ENCODE data around the gene MAEA. TPM values are rescaled to one million over a fixed set of nuclear protein-coding genes. Genes with fewer than 3 reads are reported as not detected.
"Not testable (repeated sequence)": the region's sequence is repeated elsewhere in the genome, so short reads cannot be mapped to it uniquely, and the experiment has no call there.

MAEA gene
- polyA plus RNA-seq, 4 donors, result 60.1 to 79.2 (median 65.7) TPM

DNA sequence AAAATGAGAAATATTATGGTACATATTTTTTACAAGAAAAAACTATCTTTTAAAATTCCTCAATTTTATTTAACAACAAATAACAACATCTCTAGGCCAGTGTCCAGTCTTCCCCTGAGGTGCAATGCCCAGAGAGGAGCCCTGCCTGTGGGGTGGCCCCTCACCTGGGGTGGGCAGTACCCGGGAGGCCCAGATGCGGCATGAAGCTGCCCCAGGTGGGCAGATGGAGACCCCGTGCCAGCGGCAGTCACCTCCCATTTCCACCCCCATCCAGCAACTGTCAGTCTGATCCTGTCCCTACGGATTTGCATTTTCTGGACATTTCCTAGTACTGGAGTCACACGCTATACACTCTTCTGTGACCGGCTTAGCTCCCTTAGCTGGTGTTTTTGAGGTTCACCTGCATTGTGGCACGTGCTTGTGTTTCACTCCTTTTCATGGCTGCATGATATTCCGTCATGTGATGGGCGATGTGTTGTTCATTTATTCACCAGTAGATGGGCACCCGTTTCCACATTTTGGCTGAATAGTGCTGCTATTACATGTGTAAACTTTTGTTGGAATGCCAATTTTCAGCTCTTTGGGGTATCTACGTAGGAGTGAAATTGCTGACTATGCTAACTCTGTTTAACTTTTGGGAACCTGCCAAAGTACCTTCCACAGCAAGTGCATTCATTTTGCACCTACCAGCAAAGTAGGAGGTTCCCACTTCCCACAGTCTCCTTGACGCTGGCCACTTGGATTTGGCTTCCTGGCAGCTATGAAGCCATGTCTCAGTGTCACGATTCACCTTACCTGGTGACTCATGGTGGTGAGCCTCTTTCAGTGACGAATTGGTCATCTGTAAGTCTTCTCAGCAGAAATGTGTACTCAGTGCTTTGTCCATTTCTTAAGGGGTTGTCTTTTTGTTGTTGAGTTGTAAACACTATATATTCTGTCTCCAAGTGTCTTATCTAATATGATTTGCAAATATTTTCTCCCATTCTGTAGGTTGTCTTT lies 11.7 kb upstream of the MAEA start:
- DNase-seq (ENCODE audit: low read depth in 4 of 4, low spot score in 3 of 4), result no peak

DNA sequence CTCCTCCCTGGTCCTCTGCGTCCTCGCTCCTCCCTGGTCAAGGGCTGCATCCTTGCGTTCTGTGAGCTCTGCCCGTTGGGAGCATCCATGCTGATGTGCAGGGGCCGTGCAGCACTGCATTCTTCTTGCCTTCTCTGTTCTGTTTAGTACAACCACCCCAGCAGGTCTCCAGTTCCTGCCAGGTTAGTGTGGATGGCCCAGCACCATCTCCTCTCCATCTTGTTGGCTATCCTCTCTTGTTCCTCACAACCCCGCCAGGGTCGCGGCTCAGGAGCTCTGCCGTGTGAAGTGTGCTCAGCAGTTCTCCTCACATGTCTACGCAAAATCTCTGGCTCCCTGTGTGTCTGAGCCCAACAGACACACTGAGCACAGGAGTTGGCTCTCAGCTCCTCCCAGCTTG lies 10.4 kb upstream of the MAEA start:
- DNase-seq (ENCODE audit: low read depth in 4 of 4, low spot score in 3 of 4), result no peak

DNA sequence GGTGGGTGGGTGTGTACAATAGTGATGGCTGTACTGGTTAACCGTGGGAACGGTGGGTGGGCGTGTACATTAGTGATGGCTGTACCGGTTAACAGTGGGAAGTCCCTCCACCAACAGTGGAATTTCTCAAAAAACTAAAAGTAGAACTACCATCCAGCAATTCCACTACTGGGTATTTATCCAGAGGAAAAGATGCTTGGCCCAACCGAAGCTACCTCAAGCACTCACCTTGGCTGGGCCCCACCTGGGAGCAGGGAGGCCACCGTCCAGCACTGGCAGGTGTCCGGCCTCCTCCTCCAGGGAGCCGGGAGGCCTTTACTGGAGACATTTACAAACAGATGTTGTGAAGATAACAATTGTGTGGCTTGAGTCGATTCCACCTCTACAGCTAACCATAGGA lies 6.0 kb upstream of the MAEA start:
- DNase-seq (ENCODE audit: low read depth in 4 of 4, low spot score in 3 of 4), result no peak

DNA sequence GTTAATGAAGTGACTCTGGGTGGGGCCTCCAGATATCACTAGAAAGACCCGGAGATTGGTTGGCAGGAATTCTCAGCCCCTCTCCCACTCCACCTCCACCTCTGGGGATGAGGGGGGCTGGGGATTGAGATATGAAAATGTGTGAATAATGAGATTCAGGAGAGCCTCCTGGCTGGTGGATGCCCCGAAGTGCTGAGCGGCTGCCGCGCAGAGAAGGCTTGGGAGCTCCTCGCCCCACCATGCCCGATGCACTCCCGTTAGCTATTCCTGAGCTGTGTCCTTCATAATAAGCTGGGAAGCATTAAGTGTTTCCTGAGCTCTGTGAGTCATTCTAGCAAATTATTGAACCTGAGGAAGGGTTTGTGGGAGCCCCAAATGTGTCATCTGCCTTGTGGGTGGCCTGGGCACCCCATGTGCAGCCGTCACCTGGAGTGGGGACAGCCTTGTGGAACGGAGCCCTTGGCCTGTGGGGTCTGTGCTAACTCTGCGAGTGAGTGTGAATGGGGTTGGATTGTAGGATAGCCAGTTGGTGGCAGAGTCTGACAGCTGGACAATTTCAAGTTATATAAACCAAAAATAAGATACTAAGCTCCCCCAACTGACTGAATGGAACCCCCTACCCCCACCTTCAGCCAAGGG lies 4.4 kb upstream of the MAEA start:
- no peak for DNase-seq (ENCODE audit: low read depth in 4 of 4, low spot score in 3 of 4)

DNA sequence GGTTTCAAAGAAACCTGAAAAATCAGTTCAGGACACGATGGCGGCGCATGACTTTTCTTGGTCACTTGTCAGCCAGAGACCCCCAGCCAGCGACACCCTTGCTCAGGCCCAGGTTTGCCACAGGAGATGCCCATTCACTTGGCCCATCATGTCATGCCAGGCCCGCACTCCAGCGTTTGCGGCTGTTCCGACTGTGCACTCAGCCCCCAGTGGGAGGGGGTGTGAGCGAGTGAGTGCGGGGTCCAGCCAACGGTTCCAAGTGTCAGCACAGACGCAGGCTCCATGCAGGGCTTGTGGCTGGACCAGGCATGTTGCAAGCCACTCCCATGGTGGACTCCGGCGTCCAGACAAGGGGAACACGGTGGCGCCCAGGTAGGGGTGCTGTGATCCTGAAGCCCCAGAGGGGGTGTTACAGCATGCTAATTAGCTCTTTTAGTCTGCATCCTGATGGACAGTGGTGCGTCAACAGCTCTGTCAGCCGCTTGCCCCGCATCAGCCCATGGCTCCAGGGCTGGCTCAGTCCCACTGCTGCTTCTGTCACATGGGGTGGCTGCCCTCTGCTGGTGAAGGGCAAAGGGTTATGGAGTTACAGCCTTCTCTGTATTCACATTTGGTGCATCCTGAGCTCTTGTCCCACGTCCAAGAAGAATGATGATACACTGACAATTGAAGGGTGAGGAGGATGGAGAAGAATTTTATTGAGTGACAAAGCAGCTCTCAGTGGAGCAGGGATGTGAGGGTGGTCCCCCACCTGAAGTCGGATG lies 3.7 kb upstream of the MAEA start:
- DNase-seq (ENCODE audit: low read depth in 4 of 4, low spot score in 3 of 4), result no peak

DNA sequence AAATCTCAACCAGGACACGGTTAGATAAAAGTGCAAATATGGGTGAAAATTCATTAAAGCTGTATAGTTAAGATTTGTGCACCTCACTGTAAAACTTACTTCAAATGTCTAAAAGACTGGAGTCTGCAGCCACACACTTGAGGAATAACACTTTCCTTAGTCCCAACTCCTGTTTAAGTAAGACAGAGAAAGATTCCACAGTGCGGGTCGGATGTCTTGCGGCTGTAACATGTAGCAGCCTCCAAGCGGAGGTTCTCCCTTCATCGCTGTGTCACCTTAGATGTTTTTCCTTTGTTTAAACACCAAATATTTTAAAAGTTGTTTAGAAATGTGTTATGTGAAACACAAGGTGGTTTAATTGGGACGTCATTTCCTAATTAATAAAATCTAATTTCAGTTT lies 905 bp upstream of the MAEA start:
- DNase-seq (ENCODE audit: low read depth in 4 of 4, low spot score in 3 of 4), result no peak

DNA sequence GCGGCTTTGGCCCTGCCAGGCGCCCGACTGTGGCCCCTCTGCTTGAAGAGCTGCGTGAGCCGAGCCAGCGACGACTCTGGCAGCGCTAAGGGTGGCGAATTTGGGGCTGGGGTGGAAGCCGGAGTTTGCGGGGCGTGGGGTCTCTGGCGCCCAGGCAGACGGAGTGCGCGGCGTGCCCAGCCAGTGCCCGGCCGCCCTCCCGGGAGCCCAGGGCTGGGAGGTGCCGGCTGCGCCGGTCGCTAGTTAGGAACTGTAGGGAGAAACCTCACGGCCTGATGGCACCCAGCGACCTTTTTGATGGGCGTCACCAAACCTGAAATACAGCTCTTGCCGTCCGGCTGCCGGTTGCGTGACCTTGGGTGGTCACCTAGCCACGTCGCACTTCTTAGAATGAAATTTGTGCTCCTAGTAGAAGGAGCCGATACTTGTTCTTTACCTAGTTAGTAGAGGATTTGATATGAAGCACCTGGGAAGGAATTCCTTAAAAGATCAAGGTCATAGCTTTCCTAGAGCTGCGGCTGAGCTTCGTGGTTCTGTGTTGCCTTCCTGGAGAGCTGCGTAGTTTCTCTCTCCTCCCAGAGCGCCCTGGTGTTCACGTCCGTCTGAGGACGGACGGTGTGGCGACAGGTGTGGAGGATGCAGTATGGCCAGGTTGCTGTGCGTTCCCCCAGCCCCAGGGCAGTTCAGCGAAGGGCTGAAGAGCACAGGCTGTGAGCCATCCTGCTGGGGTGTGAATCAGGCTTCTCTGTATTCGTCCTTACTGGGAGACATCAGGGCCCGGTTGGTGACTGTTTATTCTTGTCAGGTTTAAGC lies 680 bp downstream of the MAEA start:
- DNase-seq (ENCODE audit: low read depth in 4 of 4, low spot score in 3 of 4), result peak in 1 of 4 donors; percentile 10

DNA sequence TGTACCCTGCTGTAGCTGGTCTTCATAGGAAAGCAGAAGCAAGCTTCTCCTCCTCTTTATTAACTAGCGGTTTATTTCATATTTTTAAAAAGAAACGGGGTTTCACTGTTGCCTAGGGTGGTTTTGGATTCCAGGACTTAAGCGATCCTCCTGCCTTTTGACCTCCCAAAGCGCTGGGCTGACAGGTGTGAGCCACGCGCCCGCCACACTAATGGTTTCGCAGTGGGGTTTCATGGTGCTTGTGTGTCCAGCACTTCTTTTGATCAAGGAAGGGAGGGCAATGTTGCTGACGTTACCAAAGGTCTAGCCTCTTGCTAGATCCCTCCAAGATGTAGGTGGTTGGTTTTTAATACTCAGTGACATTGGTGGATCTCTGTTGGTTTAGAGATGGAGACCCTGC lies 1.4 kb downstream of the MAEA start:
- no peak for DNase-seq (ENCODE audit: low read depth in 4 of 4, low spot score in 3 of 4)

DNA sequence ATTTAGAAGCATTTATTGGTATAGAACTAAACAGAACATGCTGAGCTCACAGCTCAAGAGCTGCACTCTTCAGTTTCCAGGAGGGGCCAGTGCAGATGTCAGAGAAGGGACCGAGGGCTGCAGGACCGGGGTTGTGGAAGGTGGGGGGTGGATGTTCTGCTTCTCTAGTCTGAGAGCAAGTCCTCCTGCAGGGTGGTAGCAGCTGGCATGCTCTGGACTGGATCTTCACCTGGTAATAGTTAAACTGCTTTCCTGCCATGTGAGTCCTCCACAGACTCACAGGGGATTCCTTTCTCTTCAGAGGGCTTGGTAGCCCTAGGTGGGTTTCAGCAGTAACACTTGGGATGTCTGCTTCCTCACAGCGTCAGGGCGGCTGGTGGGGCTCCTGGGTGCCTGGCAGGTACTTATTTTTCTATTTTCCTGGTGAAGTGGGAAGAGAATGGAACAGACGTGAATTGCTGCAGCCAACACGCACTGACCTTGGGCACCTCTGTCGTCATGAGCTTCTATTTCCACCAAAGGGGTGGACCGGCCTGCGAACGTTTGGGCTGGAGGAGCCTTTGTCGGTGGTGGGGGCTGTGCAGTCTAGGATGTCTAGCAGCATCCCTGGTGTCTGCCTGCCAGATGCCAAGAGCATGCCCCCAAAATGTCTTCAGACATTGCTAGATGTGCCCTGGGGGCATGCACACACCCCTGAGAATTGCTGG lies 2.5 kb downstream of the MAEA start:
- no peak for DNase-seq (ENCODE audit: low read depth in 4 of 4, low spot score in 3 of 4)

DNA sequence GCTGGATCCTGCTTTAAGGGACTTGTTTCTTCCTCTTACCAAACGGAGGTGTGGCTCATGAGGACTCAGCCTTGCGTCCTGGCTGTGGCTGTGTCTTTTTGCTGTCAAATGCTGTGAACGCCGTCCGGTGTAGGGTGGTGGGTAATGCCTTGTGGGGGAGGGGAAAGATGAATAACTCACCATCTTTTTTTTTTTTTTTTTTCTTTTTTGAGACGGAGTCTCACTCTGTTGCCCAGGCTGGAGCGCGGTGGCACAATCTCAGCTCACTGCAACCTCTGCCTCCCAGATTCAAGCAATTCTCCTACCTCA lies 3.0 kb downstream of the MAEA start:
- DNase-seq (ENCODE audit: low read depth in 4 of 4, low spot score in 3 of 4), result not testable (repeated sequence)

DNA sequence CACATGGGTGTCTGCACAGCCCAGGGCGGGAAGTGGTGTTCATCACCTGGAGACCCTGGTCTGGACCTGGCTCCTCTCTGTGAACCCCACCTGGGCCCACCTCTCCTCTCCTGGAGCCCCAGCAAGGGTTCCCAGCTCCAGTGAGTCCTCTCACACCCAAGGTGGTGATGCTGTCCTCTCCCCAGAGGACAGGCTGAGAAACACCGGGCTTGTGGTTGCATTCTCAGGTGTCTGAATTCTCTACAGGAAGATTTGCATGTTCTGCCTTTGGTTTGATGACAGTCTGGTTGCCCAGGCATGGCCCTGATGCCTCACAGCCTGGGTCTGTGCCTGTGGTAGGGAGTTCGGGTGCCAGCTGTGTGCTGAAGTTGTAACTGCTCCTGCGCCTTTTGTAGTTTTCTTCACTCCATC lies 3.8 kb downstream of the MAEA start:
- no peak for DNase-seq (ENCODE audit: low read depth in 4 of 4, low spot score in 3 of 4)

DNA sequence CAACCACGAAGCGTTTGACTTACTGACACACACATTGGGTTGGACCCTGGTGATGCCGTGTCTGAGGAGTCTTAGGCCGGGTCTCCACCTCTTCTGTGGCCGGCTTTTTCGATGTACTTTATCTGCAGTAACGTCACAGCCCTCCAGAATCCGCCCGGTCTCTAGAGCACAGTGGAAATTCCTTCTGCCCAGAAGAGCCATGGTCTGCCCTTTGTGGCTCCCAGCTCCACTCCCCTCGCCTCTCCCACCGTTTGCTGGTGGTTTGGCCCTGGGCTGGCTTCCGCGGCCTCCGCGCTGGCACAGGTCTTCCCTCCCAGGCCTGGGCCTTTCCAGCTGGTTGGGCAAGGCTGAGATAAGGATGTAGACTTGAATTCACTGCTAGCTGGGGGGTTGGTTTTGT lies 4.3 kb downstream of the MAEA start:
- DNase-seq (ENCODE audit: low read depth in 4 of 4, low spot score in 3 of 4), result no peak

DNA sequence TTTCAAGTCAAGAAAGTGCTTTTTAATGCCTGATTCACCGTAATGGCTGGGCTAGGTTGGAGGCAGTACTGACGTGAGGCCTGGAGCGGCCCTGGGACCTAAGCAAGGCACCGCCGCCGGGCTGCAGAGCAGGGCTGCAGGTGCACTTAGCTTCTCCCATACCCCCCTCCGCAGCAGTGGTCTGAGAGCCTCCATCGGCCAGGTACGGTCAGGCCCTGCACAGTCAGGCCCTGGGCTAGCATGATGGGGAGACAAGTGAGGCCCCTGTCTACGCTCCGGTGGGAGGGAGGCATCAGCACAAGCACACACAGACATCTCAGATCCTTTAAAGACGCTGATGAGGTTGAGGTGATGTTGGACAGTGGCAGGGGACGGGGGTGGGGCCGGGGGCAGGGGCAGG lies 4.7 kb downstream of the MAEA start:
- no peak for DNase-seq (ENCODE audit: low read depth in 4 of 4, low spot score in 3 of 4)

DNA sequence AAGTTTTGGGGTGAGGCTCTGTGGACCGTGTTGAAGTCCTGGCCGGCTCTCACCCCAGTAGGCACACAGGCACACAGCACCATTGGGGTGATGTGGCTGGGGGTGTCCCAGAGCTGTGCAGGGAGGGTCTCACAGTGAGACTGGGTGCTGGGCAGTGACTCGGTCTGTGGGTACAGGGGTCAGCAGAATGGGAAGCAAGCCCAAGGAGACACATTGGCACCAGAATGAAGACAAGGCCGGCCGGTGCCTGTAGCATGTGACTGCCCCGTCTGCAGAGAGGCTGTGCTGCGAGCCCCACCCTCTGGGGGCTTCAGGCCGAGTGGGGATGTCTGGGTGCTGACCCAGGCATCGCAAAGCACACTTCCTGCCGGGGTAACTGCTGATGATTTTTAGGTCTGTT lies 5.2 kb downstream of the MAEA start:
- no peak for DNase-seq (ENCODE audit: low read depth in 4 of 4, low spot score in 3 of 4)

DNA sequence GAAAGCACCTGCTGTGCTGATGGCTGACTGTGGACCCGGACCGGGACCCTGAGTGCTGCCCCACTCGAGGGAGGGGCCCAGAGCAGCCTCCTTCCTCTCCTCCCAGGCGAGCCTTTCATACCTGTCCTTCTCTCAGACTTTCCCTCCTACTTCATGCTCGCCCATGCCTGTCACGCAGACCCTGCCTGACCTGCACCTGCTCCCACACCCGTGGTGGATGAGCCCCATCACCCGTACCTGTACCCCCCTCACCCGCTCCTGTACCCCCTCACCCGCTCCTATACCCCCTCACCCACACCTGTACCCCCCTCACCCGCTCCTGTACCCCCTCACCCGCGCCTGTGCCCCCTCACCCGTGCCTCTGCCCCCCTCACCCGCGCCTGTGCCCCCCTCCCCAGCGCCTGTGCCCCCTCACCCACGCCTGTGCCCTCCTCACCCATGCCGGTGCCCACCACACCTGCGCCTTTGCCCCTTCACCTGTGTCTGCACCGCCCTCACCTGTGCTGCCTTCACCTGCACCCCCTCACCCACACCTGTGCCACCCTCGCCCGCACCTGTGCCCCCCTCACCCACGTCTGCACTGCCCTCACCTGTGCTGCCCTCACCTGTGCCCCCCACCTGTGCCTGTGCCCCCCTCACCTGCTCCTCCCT lies 5.8 kb downstream of the MAEA start:
- DNase-seq (ENCODE audit: low read depth in 4 of 4, low spot score in 3 of 4), result no peak

DNA sequence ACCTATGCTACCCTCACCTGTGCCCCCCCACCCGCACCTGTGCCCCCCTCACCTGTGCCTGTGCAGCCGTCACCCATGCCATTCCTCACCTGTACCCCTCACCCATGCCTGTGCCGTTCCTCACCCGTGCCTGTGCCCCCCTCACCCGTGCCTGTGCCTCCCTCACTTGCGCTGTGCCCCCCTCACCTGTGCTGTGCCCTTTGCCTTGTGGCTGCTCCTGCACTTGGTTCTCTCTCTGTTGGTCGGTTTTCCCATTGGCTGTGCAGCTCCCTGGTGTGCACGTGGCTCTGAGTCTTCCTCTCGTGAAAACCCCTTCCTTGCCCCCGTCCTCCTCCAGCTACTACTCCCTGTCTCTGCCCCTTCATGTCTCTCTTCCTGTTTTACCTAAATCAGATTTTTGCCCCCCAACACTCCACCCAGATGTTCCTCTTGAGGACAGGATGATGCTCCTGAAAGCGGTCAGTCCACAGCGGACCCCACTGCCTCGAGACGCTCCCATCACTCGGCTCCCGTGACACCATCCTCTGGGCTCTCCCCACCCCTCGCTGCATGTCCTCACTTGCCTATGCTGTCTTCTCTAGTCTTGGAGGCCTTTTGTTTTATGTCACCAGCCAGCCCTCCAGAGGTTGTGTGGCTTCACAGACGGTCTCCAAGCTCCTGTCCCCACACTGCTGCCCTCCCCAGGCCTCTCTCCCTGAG lies 6.8 kb downstream of the MAEA start:
- DNase-seq (ENCODE audit: low read depth in 4 of 4, low spot score in 3 of 4), result no peak

DNA sequence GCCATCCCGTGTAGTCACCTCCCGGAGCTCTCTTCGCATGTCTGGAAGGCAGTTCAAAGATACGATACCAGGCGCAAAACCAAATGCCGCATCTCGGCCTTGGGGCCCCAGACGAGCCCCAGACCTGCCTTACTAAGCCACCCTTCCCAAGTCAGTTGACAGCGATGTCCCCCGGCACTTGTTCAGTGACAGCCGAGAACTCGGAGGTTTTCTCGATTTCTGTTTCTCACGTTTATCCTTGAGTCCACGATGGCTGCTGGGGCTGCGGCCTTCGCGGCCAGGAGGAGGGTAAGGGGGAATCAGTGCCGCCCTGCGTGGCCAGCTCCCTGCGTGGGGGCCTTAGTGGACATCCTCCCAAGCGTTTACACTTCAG lies 7.3 kb downstream of the MAEA start:
- no peak for DNase-seq (ENCODE audit: low read depth in 4 of 4, low spot score in 3 of 4)

DNA sequence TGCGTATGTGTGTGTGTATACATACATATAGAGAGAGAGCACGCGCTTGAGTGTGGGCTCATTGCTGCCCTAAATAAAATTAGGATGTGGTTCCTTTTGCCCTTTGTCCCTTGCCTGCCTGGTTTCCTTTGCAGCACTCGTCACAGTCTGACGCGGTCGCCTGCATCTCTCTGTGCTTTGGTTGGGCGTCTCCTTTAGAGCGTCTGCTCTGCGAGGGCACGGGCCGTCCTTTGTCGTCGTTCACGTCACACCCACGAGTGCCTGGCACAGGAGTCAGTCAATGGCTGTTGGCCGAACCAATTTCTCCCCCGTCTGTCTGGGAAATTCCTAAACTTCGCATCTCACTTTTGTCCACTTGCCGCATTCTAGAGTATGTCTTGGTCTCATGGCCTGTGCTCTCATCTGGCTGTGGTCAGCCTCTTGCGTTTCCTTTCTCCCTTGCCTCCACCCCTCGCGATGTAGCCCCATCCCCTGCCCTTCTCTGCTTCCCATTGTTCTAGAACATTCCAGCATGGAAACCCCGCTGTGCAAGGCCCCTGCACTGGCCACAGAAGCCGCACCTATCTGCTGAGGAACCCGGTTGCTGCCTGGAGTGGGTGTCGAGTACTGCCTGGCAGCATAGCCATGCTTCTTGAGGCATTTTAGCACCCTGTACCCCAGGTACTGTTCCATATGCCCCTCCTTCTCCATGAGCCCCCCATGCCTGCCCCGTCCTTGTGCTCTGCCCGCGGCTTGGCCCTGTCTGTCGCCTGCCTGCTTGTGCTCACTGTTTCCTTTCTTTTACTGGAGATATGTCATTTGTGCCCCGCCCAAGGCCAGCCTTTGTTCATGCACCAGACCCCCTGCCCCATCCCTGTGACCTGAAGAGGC lies 8.0 kb downstream of the MAEA start:
- DNase-seq (ENCODE audit: low read depth in 4 of 4, low spot score in 3 of 4), result no peak
